ENCODE measurements around the gene PTPN3. TPM values are rescaled to one million over a fixed set of nuclear protein-coding genes. Genes with fewer than 3 reads are reported as not detected.

Gene PTPN3
- total and polyA plus RNA-seq, 8 donors: 8.0 to 16.6 (median 13.6) TPM

DNA sequence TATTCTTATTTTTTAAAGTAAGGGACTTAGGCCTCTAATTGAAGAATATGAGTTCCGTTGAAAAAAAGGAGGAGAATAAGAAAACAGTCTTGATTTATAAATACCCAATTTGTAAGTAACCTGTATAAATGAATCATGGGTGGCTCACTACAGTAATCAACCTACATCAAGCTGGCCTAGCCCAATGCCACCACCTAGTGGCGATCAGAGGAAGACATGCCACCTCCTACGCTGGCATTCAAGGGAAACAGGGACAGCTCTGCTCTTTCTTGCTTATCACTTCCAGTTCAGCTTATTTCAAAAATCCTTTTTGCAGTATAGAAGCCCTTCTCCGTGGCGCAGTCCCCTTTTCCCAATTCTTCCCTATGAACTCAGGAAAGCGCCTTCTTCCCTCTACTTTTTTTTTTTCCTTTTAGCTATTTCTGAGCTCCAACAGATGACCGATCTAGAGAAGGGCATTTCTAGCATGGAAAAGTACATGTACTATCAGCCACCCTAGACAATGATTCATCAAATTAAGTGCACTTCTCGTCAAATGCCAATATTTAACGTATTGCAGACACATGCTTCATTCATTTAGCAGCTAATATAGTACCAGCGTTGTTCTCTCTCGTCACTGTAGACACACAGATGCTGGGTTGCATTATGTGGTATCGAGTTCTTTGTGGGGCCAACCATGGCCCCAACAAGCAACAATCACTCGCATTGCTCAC is 28.3 kb downstream of the PTPN3 start:
- Histone ChIP-seq H3K27me3 (no peaks in the 10 kb centered on the region), H3K27ac (no peak overlapping the region), H3K4me1 (peaks cover 7 to 32% (median 14%) of the 10 kb centered on the region in 3 donors), H3K4me3 (no peak overlapping the region), H3K36me3 (no peaks in the 10 kb centered on the region), H3K9me3 (no peaks in the 10 kb centered on the region)
- 32 to 34% methylated on average over 13 of the region's 13 CpGs for WGBS, 2 donors
- intact Hi-C loops (cut with DNase I): no loop called here
- FAIRE-seq: peak; percentile 49
- TF ChIP-seq, protein P1, sequence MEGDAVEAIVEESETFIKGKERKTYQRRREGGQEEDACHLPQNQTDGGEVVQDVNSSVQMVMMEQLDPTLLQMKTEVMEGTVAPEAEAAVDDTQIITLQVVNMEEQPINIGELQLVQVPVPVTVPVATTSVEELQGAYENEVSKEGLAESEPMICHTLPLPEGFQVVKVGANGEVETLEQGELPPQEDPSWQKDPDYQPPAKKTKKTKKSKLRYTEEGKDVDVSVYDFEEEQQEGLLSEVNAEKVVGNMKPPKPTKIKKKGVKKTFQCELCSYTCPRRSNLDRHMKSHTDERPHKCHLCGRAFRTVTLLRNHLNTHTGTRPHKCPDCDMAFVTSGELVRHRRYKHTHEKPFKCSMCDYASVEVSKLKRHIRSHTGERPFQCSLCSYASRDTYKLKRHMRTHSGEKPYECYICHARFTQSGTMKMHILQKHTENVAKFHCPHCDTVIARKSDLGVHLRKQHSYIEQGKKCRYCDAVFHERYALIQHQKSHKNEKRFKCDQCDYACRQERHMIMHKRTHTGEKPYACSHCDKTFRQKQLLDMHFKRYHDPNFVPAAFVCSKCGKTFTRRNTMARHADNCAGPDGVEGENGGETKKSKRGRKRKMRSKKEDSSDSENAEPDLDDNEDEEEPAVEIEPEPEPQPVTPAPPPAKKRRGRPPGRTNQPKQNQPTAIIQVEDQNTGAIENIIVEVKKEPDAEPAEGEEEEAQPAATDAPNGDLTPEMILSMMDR (IDR thresholded peaks at IDR 0.05): peak; percentile 79 to 93 (median 86)
- peak in 5 of 6 donors; percentile 61 to 83 (median 72) for DNase-seq
- ATAC-seq: peak; percentile 91 to 98 (median 96)

DNA sequence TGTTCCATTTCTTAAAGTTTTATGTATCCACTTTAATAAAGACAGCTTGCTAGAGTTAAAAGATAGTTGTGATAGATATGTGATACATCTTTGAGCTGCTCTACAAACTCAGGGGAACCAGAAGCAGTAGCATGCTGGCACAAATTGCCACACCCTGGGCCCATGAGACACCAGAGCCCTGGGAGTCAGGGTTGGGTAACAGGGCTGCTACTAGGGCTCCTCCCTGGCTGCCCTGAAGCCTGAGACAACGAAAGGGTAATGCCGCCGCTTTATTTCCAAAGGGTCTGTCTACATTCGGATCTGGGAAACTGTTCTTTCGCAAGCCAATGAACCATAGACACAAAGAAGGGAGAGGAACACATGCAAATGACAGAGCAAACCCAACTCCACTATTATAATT is 29.2 kb downstream of the PTPN3 start:
- peak in 1 of 4 donors; percentile 31 for ATAC-seq
- no peak for DNase-seq
- FAIRE-seq: no peak

GRCh38 chr9:109467936-109468335 is 30.2 kb downstream of the PTPN3 start:
- ATAC-seq (no peak), DNase-seq (no peak), FAIRE-seq (no peak)
- no peak overlapping the region for H3K27ac ChIP-seq
- no peaks in the 10 kb centered on the region for H3K9me3 ChIP-seq
- H3K27me3 ChIP-seq: no peaks in the 10 kb centered on the region
- TF ChIP-seq, protein P1 (IDR thresholded peaks at IDR 0.05): no peak
- intact Hi-C loops (cut with DNase I): no loop called here
- no peaks in the 10 kb centered on the region for H3K36me3 ChIP-seq
- peaks cover 0 to 16% (median 6%) of the 10 kb centered on the region in 3 donors for H3K4me1 ChIP-seq
- 78 to 86% methylated on average over 2 of the region's 2 CpGs for WGBS, 2 donors
- no peak overlapping the region for H3K4me3 ChIP-seq

More for the DNA sequence above, 29.2 kb downstream of the PTPN3 start:
- peaks cover 6 to 25% (median 9%) of the 10 kb centered on the region in 3 donors for H3K4me1 ChIP-seq
- H3K4me3 ChIP-seq: no peak overlapping the region
- TF ChIP-seq, protein P1 (IDR thresholded peaks at IDR 0.05): no peak
- H3K36me3 ChIP-seq: no peaks in the 10 kb centered on the region
- WGBS, 2 donors: 82 to 89% methylated on average over 5 of the region's 5 CpGs
- intact Hi-C loops (cut with DNase I): no loop called here
- H3K9me3 ChIP-seq: no peaks in the 10 kb centered on the region
- H3K27me3 ChIP-seq: no peaks in the 10 kb centered on the region
- no peak overlapping the region for H3K27ac ChIP-seq

- Histone ChIP-seq H3K27me3 (no peaks in the 10 kb centered on the region), H3K4me3 (no peak overlapping the region), H3K27ac (no peak overlapping the region), H3K4me1 (peaks cover 0 to 8% (median 6%) of the 10 kb centered on the region in 3 donors), H3K36me3 (peaks cover 0 to 8% (median 0%) of the 10 kb centered on the region in 3 donors), H3K9me3 (no peaks in the 10 kb centered on the region)
- TF ChIP-seq, protein P1 (IDR thresholded peaks at IDR 0.05): no peak
- intact Hi-C loops (cut with DNase I): no loop called here
- DNase-seq: no peak
- FAIRE-seq: no peak
- no peak for ATAC-seq
- WGBS, 2 donors: 85 to 90% methylated on average over 12 of the region's 12 CpGs
These were observed 31.2 kb downstream of the PTPN3 start for GRCh38 chr9:109466623-109467590.
